GM12864 (cell line): Measurements from ENCODE around the gene MFF.

Source experiments
- DNase-seq: peaks from one replicate; pipeline ENCODE4 v3.0.0-alpha.2; 2011; ENCODE audit warnings: low read depth
- H3K4me3 ChIP-seq: 2 replicates; pipeline ENCODE4 v1.5.1; 2011; ENCODE audit warnings: mild to moderate bottlenecking, low read depth, low read length, control low read depth
- CTCF ChIP-seq: IDR thresholded peaks from 2 replicates; pipeline ENCODE4 v1.5.1; 2011; ENCODE audit warnings: low read depth, mild to moderate bottlenecking, moderate library complexity, low read length, control low read depth, inconsistent platforms; ENCODE audit errors: missing control alignments

The MFF gene

GRCh38 chr2:227324995-227325838 is at the start of gene MFF:
TSS of gene MFF (plus strand) at chr2:227325251. CDS start at chr2:227330666, 5,415 bp downstream.
- peak; percentile 83 for DNase-seq
- H3K4me3 ChIP-seq = peak within 1 kb of the TSS; percentile 69
- peak; percentile 45 for TF ChIP-seq CTCF

GRCh38 chr2:227280895-227281294 is 44.2 kb upstream of the MFF start:
- no peak for DNase-seq
- no peak overlapping the region for H3K4me3 ChIP-seq
- TF ChIP-seq CTCF = no peak

GRCh38 chr2:227285741-227286236 is 39.3 kb upstream of the MFF start:
- DNase-seq = no peak
- no peak for TF ChIP-seq CTCF
- no peak overlapping the region for H3K4me3 ChIP-seq

GRCh38 chr2:227287771-227288170 is 37.3 kb upstream of the MFF start:
- no peak overlapping the region for H3K4me3 ChIP-seq
- TF ChIP-seq CTCF = no peak
- DNase-seq = no peak

- DNase-seq = no peak
- H3K4me3 ChIP-seq = no peak overlapping the region
- no peak for TF ChIP-seq CTCF
These were observed 32.7 kb upstream of the MFF start for GRCh38 chr2:227292314-227292713.

GRCh38 chr2:227293531-227293930 is 31.5 kb upstream of the MFF start:
- no peak for DNase-seq
- no peak overlapping the region for H3K4me3 ChIP-seq
- TF ChIP-seq CTCF = no peak

- H3K4me3 ChIP-seq = no peak overlapping the region
- DNase-seq = no peak
- TF ChIP-seq CTCF = no peak
These were observed 29.2 kb upstream of the MFF start for GRCh38 chr2:227295806-227296205.
